HepG2 (cell line): ENCODE data around the gene FOXK2. TPM values are rescaled to one million over a fixed set of nuclear protein-coding genes. Genes with fewer than 3 reads are reported as not detected.

Experiments
- ATAC-seq: fragments of 200-7000 bp; cut with Tn5 transposase; 3 replicates; pipeline ENCODE4 v1.9.1; 2020; ENCODE audit warnings: mild to moderate bottlenecking, moderate library complexity
- Bru-seq: library from RNA; stranded (reverse); fragments of 400-500 nt; gene quantifications from one replicate; lab custom pipeline; 2021; lab: Mats Ljungman, UMichigan
- BruChase-seq, 2 experiments: library from RNA; stranded (reverse); fragments of 400-500 nt; gene quantifications; one replicate each; lab custom pipeline; 2021; lab: Mats Ljungman, UMichigan
- BruUV-seq: library from RNA; stranded (reverse); fragments of 400-500 nt; replicated peaks from 2 replicates; lab custom pipeline; 2021; lab: Mats Ljungman, UMichigan
- CTCF ChIA-PET: fragments of 300-600 bp; formaldehyde crosslinking; extraction: SDS; loops from one replicate; lab custom pipeline; 2021; ENCODE audit warnings: low total read pairs, inconsistent platforms, low intra/inter-chr PET ratio; lab: Yijun Ruan, JAX
- POLR2A ChIA-PET: fragments of 350-600 bp; sonication (Branson Sonifier 250); formaldehyde crosslinking; loops from one replicate; lab custom pipeline; 2020; ENCODE audit warnings: antibody characterized with exemption, inconsistent platforms; lab: Yijun Ruan, JAX
- DNase-seq: peaks from one replicate; pipeline ENCODE4 v3.0.0-alpha.2; 2015; ENCODE audit warnings: low spot score
- FAIRE-seq: peaks from 3 replicates; lab custom pipeline; 2011; peaks lifted over from hg19 to GRCh38; lab: Jason Lieb, UNC
- H2AFZ ChIP-seq: one replicate; pipeline ENCODE4 v1.6.1; 2011; ENCODE audit warnings: low read length, inconsistent platforms
- H3K27ac ChIP-seq: fragments of 300-600 bp; 3 replicates; pipeline ENCODE4 v1.8.0; 2011; ENCODE audit warnings: mixed run types, mild to moderate bottlenecking, mixed read lengths, low read length, inconsistent platforms; ENCODE audit not compliant: insufficient read depth; ENCODE audit errors: extremely low read length
- H3K27me3 ChIP-seq, 2 experiments: fragments of 200-600 bp in 1 of 2; 2 replicates in 1 of 2; 3 replicates in 1 of 2; pipeline versions ENCODE4 v1.6.0 to v1.8.0; 2011; ENCODE audit warnings: low read length in 2 of 2, mild to moderate bottlenecking in 2 of 2, moderate library complexity in 2 of 2, inconsistent platforms in 1 of 2; ENCODE audit not compliant: insufficient read depth in 2 of 2, control insufficient read depth in 1 of 2
- H3K36me3 ChIP-seq, 2 experiments: fragments of 200-600 bp in 1 of 2; replicated peaks in 1 of 2; 2 replicates in 1 of 2; 3 replicates in 1 of 2; pipeline versions ENCODE4 v1.5.1 to v1.8.0; 2011; ENCODE audit warnings: low read length in 2 of 2, inconsistent platforms in 1 of 2; ENCODE audit not compliant: insufficient read depth in 2 of 2, control insufficient read depth in 1 of 2
- H3K4me1 ChIP-seq: 2 replicates; pipeline ENCODE4 v1.5.1; 2012; ENCODE audit warnings: low read length, inconsistent platforms; ENCODE audit not compliant: insufficient read depth
- H3K4me2 ChIP-seq: 2 replicates; pipeline ENCODE4 v1.6.0; 2011; ENCODE audit warnings: low read depth, low read length, inconsistent platforms
- H3K4me3 ChIP-seq, 3 experiments: fragments of 200-600 bp in 1 of 3; sonication (generic), shearing (Covaris generic) in 1 of 3; replicated peaks in 1 of 3; 2 replicates each; pipeline ENCODE4 v1.5.1; 2011 to 2016; ENCODE audit warnings: low read length in 3 of 3, inconsistent platforms in 2 of 3, low read depth in 2 of 3, mild to moderate bottlenecking in 2 of 3, control low read depth in 1 of 3, mixed read lengths in 1 of 3; ENCODE audit not compliant: insufficient read depth in 1 of 3
- H3K79me2 ChIP-seq: one replicate; pipeline ENCODE4 v1.6.1; 2011; ENCODE audit warnings: low read length, inconsistent platforms; ENCODE audit not compliant: insufficient read depth
- H3K9ac ChIP-seq: 2 replicates; pipeline ENCODE4 v1.6.0; 2011; ENCODE audit warnings: mild to moderate bottlenecking, low read depth, low read length, inconsistent platforms; ENCODE audit not compliant: insufficient read depth
- H3K9me3 ChIP-seq: 2 replicates; pipeline ENCODE4 v1.5.1; 2012; ENCODE audit warnings: mild to moderate bottlenecking, low read length
- H4K20me1 ChIP-seq: 2 replicates; pipeline ENCODE4 v1.6.0; 2011; ENCODE audit warnings: inconsistent platforms, mild to moderate bottlenecking, low read length, moderate library complexity; ENCODE audit not compliant: insufficient read depth
- GMEB2 ChIP-seq: IDR thresholded peaks from 2 replicates; pipeline ENCODE4 v1.6.1; 2016; ENCODE audit warnings: missing biosample characterization, missing genetic modification reagents, low read depth
- HNF4G ChIP-seq, 2 experiments: sonication (generic) in 1 of 2; formaldehyde crosslinking in 1 of 2; IDR thresholded peaks; 2 replicates each; pipeline versions ENCODE4 v1.4.0 to v1.6.1; 2011 to 2020; ENCODE audit warnings: borderline replicate concordance in 2 of 2, low read depth in 2 of 2, mild to moderate bottlenecking in 2 of 2, low read length in 1 of 2, missing genetic modification reagents in 1 of 2, moderate library complexity in 1 of 2
- PHF21A ChIP-seq: sonication (generic); formaldehyde crosslinking; IDR thresholded peaks from 2 replicates; pipeline ENCODE4 v1.5.0; 2020; ENCODE audit warnings: mild to moderate bottlenecking, missing genetic modification reagents
- RFX5 ChIP-seq: IDR thresholded peaks from 2 replicates; pipeline ENCODE4 v1.6.1; 2011; ENCODE audit warnings: low read depth, low read length, improper control_type of control experiment
- SMC3 ChIP-seq: IDR thresholded peaks from 2 replicates; pipeline ENCODE4 v1.6.1; 2011; ENCODE audit warnings: low read length, improper control_type of control experiment
- STAT6 ChIP-seq: sonication (generic); formaldehyde crosslinking; IDR thresholded peaks from 2 replicates; pipeline ENCODE4 v1.4.0; 2020; ENCODE audit warnings: missing genetic modification reagents, mild to moderate bottlenecking, borderline replicate concordance
- ZNF34 ChIP-seq: sonication (generic); formaldehyde crosslinking; IDR thresholded peaks from 2 replicates; pipeline ENCODE4 v1.4.0; 2020; ENCODE audit warnings: mild to moderate bottlenecking, missing genetic modification reagents, borderline replicate concordance
- ZNF350 ChIP-seq: sonication (generic); formaldehyde crosslinking; IDR thresholded peaks from 2 replicates; pipeline ENCODE4 v1.4.0; 2020; ENCODE audit warnings: mild to moderate bottlenecking, low read depth, missing genetic modification reagents, borderline replicate concordance
- ZSCAN29 ChIP-seq: sonication (generic); formaldehyde crosslinking; conservative IDR thresholded peaks from 2 replicates; pipeline ENCODE4 v1.4.0; 2020; ENCODE audit warnings: mild to moderate bottlenecking, missing genetic modification reagents
- WGBS: methylation state at CpG from one replicate; pipeline ENCODE4 v1.1.6; 2017; ENCODE audit warnings: low lambda C conversion rate; 5-methylcytosine and 5-hydroxymethylcytosine counted together
- in situ Hi-C: cut with HindIII; loops from 2 replicates; pipeline ENCODE4 v1.10.0; 2017; ENCODE audit warnings: low pct_unique_long_range_greater_than_20kb; ENCODE audit not compliant: extremely low pct_ligation_motif_present
- intact Hi-C: fragments of 100-400 bp; cut with micrococcal nuclease; formaldehyde crosslinking; loops from one replicate; pipeline ENCODE4 v1.10.0; 2022; ENCODE audit not compliant: unreplicated experiment
- long read RNA-seq, 2 experiments: library from RNA in 1 of 2; library from polyadenylated mRNA in 1 of 2; stranded (forward) in 1 of 2; unstranded in 1 of 2; transcript quantifications; one replicate each; pipeline ENCODE4 v2.0.0, GENCODE V29; 2019 to 2022
- polyA minus RNA-seq, 3 experiments: library from RNA; depleted of rRNA, polyadenylated mRNA; stranded (reverse); fragments of >200 nt; gene quantifications; 2 replicates each; pipeline ENCODE4 v1.2.3, GENCODE V29; 2011; ENCODE audit warnings: low replicate concordance in 1 of 3
- polyA plus RNA-seq, 8 experiments: library from polyadenylated mRNA; depleted of rRNA in 3 of 8; stranded (reverse) in 7 of 8; unstranded in 1 of 8; fragments of >200 nt; fragmentation: Illumina TruSeq in 4 of 8; extraction: Trizol in 4 of 8; gene quantifications; 2 replicates each; pipeline versions ENCODE4 v1.2.1 to v1.2.3, GENCODE V29; 2011 to 2016; ENCODE audit warnings: low read depth in 4 of 8, missing spikeins in 1 of 8, mixed read lengths in 1 of 8; ENCODE audit not compliant: insufficient read depth in 1 of 8
- total RNA-seq, 5 experiments: library from RNA; depleted of rRNA; stranded (reverse); fragments of >200 nt; fragmentation: Illumina TruSeq; extraction: Trizol; gene quantifications; 2 replicates each; pipeline ENCODE4 v1.2.3, GENCODE V29; 2016; ENCODE audit warnings: low read depth in 1 of 5

FOXK2 gene
- 47.7 and 67.2 TPM in 2 replicates for total RNA-seq (2016; rRNA removed; fragmentation: Illumina TruSeq; extraction: Trizol)
- 118 and 125 TPM in 2 replicates for total RNA-seq (2016; cell fraction: cytosol; rRNA removed; fragmentation: Illumina TruSeq; extraction: Trizol; ENCODE audit: low read depth)
- total RNA-seq (2016; cell fraction: insoluble cytoplasmic fraction; rRNA removed; fragmentation: Illumina TruSeq; extraction: Trizol) = 39.3 and 64.3 TPM in 2 replicates
- total RNA-seq (2016; cell fraction: membrane; rRNA removed; fragmentation: Illumina TruSeq; extraction: Trizol) = 103 and 104 TPM in 2 replicates
- 38.8 and 51.8 TPM in 2 replicates for total RNA-seq (2016; cell fraction: nucleus; rRNA removed; fragmentation: Illumina TruSeq; extraction: Trizol)
- 67.1 and 73.1 TPM in 2 replicates for polyA plus RNA-seq (2011; rRNA removed)
- 53.2 and 56.1 TPM in 2 replicates for polyA plus RNA-seq (2011; cell fraction: cytosol; rRNA removed)
- 50.7 and 52.2 TPM in 2 replicates for polyA plus RNA-seq (2011; cell fraction: nucleus; rRNA removed)
- polyA plus RNA-seq (2012) = 78.2 and 88.0 TPM in 2 replicates
- polyA plus RNA-seq (2016; cell fraction: cytosol; fragmentation: Illumina TruSeq; extraction: Trizol; ENCODE audit: low read depth) = 38.6 and 41.3 TPM in 2 replicates
- polyA plus RNA-seq (2016; cell fraction: insoluble cytoplasmic fraction; fragmentation: Illumina TruSeq; extraction: Trizol; ENCODE audit: low read depth) = 59.9 and 75.2 TPM in 2 replicates
- 80.8 and 99.2 TPM in 2 replicates for polyA plus RNA-seq (2016; cell fraction: membrane; fragmentation: Illumina TruSeq; extraction: Trizol; ENCODE audit: low read depth)
- polyA plus RNA-seq (2016; cell fraction: nucleus; fragmentation: Illumina TruSeq; extraction: Trizol; ENCODE audit: insufficient read depth, low read depth) = 80.4 and 81.2 TPM in 2 replicates
- polyA minus RNA-seq (2011; rRNA and poly(A)+ RNA removed; ENCODE audit: low replicate concordance) = 83.4 and 116 TPM in 2 replicates
- 74.6 and 79.0 TPM in 2 replicates for polyA minus RNA-seq (2011; cell fraction: cytosol; rRNA and poly(A)+ RNA removed)
- polyA minus RNA-seq (2011; cell fraction: nucleus; rRNA and poly(A)+ RNA removed) = 55.5 and 74.1 TPM in 2 replicates
- percentile 89 among the genes with signal in this experiment for Bru-seq, nascent RNA
- percentile 96 among the genes with signal in this experiment for BruChase-seq, experiment 1, labeled RNA remaining after a 6-hour chase
- BruChase-seq, experiment 2, labeled RNA remaining after a 2-hour chase = percentile 94 among the genes with signal in this experiment
- long read RNA-seq, experiment 1, full-length matches to known transcripts = 21 of 37 reads
- long read RNA-seq, experiment 1, partial matches to known transcripts = 5 of 37 reads
- long read RNA-seq, experiment 1, other reads (novel, unspliced or antisense) = 11 of 37 reads
- long read RNA-seq, experiment 2, full-length matches to known transcripts = 198 of 364 reads
- long read RNA-seq, experiment 2, partial matches to known transcripts = 52 of 364 reads
- long read RNA-seq, experiment 2, other reads (novel, unspliced or antisense) = 114 of 364 reads

- Histone ChIP-seq H3K4me2 (peak within 1 kb of the TSS; percentile 87), H2AFZ (no peak within 1 kb of the TSS), H3K9me3 (no peaks in the 10 kb centered on the region), H3K36me3 (peaks cover 0 to 2% of the 10 kb centered on the region in 2 experiments; a peak in 1 of 5 replicates), H3K27me3 (no peaks in the 10 kb centered on the region; a peak in 1 of 5 replicates), H4K20me1 (peaks cover 37% of the 10 kb centered on the region), H3K4me3 (peak within 1 kb of the TSS; percentile 78 to 98 (median 87)), H3K79me2 (peaks cover 40% of the 10 kb centered on the region), H3K4me1 (peaks cover 50% of the 10 kb centered on the region), H3K9ac (peak within 1 kb of the TSS; percentile 97), H3K27ac (peak within 1 kb of the TSS; percentile 89)
- FAIRE-seq (no peak), DNase-seq (peak; percentile 89), ATAC-seq (peak; percentile 90)
- CTCF ChIA-PET = no interaction called here
- BruUV-seq = no TSS peak
- in situ Hi-C loops (no loop called here), intact Hi-C loops (loop anchor here (5.0 to 10.0 kb wide), 2 partner anchors 33 to 184 kb away; partner anchors contain the start of gene SECTM1)
- POLR2A ChIA-PET = interaction anchor here (0.7 to 2.5 kb wide), 18 partner anchors 9 to 246 kb away, joined by 3 to 30 read pairs (median 4); partner anchors contain the start of genes CSNK1D and NARF
- 9% methylated on average over 18 of the region's 114 CpGs for WGBS
- no peak for TF ChIP-seq STAT6
- TF ChIP-seq HNF4G (IDR thresholded peaks at IDR 0.05; ENCODE audit: borderline replicate concordance, low read depth, low read length) = no peak
- TF ChIP-seq HNF4G (CRISPR knock-in tag; IDR thresholded peaks at IDR 0.05; ENCODE audit: borderline replicate concordance, low read depth) = no peak
- TF ChIP-seq GMEB2 (CRISPR knock-in tag) = peak; percentile 95
- no peak for TF ChIP-seq SMC3
- TF ChIP-seq ZSCAN29 (CRISPR knock-in tag) = peak; percentile 67; the same call in 1 of the 2 replicates
- TF ChIP-seq ZNF350 (CRISPR knock-in tag) = no peak
- no peak; the same call in 1 of the 2 replicates for TF ChIP-seq ZNF34
- TF ChIP-seq PHF21A (CRISPR knock-in tag) = no peak
- peak; percentile 19; the same call in 1 of the 2 replicates for TF ChIP-seq RFX5
Observed at GRCh38 chr17:82518826-82519810, at the start of gene FOXK2. TSS of gene FOXK2 (plus strand) at chr17:82519732. CDS start at chr17:82519889, 157 bp downstream.
